Activated B cell treated with CpG ODN at 0.5 μM for 24 hours (primary cell): ENCODE results near the gene CSF1R. TPM values are rescaled to one million over a fixed set of nuclear protein-coding genes. Genes with fewer than 3 reads are reported as not detected.

Experiments
- ATAC-seq: fragments of 200-7000 bp; cut with Tn5 transposase; one replicate; pipeline ENCODE4 v1.10.0; 2021; ENCODE audit warnings: low read depth, mild to moderate bottlenecking, moderate library complexity
- CTCF ChIA-PET: fragments of 350-600 bp; sonication (Branson Sonifier 250); formaldehyde crosslinking; loops from one replicate; lab custom pipeline; 2021; ENCODE audit warnings: antibody characterized with exemption; lab: Charles Lee
- POLR2A ChIA-PET: fragments of 350-600 bp; sonication (Branson Sonifier 250); formaldehyde crosslinking; loops from one replicate; lab custom pipeline; 2021; ENCODE audit warnings: antibody characterized with exemption; lab: Charles Lee
- DNase-seq: peaks from one replicate; pipeline ENCODE4 v3.0.0; 2022
- H3K27ac Mint-ChIP-seq: one replicate; pipeline ENCODE4 v1.8.0; 2020; ENCODE audit warnings: mixed read lengths
- H3K27me3 Mint-ChIP-seq: one replicate; pipeline ENCODE4 v1.8.0; 2021; ENCODE audit warnings: mixed read lengths
- H3K36me3 Mint-ChIP-seq: one replicate; pipeline ENCODE4 v1.8.0; 2021; ENCODE audit warnings: low read depth, mixed read lengths
- H3K4me1 Mint-ChIP-seq: one replicate; pipeline ENCODE4 v1.8.0; 2021; ENCODE audit warnings: mixed read lengths
- H3K4me3 Mint-ChIP-seq: one replicate; pipeline ENCODE4 v1.8.0; 2020; ENCODE audit warnings: mild to moderate bottlenecking, mixed read lengths
- H3K9me3 Mint-ChIP-seq: one replicate; pipeline ENCODE4 v1.8.0; 2020; ENCODE audit warnings: mixed read lengths
- intact Hi-C: fragments of 100-400 bp; cut with micrococcal nuclease; formaldehyde crosslinking; loops from one replicate; pipeline ENCODE4 v1.15.1; 2024
- total RNA-seq: library from RNA; stranded (reverse); gene quantifications from 2 replicates; pipeline ENCODE4 v1.2.3, GENCODE V29; 2022
- TF ChIP-seq, protein P1 (sequence below): fragments of 200-600 bp; IDR thresholded peaks from one replicate; pipeline ENCODE4 v1.8.0; 2022; ENCODE audit warnings: antibody characterized with exemption, mild to moderate bottlenecking

The CSF1R gene
- 0.44 and 0.69 TPM in 2 replicates for total RNA-seq

DNA sequence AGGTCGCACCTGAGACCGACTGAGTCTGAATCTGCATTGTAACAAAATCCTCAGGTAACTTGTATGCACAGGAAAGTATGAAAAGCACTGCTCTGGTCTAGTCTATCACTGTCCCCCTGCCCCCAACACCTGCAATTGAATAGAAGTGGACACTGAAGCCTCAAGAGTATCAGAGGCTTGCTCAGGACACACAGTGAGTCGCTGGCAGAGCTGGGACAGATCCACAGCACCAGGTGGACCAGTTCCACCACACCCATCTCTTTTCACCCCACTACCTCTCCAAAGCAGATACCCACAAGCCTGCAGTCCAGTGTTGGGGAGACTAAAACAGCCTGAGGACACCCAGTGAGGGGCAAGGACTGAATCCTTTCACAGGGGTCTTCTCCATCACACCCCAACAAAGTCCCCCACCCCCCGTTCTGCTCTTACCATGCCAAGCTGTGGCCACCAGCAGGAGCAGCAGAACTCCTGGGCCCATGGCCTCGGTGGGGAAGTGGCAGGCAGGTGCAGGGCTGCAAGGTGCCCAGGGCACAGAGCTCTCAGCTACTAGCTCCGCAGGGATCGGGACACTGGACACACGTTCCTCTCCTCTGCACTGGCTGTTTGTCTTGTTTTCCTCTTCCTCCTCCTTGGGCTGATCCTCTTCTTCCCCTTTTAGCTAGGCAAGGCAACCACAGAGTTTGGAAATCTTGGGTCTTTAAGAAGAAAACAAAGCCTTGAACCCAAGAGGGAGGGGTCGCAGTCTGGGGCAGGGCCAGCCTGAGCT, at the start of gene CSF1R:
CSF1R (minus strand) TSS at position 605 of the 766 bp plus-strand sequence; CDS start at position 478, 127 bp downstream.
- TF ChIP-seq, protein P1, sequence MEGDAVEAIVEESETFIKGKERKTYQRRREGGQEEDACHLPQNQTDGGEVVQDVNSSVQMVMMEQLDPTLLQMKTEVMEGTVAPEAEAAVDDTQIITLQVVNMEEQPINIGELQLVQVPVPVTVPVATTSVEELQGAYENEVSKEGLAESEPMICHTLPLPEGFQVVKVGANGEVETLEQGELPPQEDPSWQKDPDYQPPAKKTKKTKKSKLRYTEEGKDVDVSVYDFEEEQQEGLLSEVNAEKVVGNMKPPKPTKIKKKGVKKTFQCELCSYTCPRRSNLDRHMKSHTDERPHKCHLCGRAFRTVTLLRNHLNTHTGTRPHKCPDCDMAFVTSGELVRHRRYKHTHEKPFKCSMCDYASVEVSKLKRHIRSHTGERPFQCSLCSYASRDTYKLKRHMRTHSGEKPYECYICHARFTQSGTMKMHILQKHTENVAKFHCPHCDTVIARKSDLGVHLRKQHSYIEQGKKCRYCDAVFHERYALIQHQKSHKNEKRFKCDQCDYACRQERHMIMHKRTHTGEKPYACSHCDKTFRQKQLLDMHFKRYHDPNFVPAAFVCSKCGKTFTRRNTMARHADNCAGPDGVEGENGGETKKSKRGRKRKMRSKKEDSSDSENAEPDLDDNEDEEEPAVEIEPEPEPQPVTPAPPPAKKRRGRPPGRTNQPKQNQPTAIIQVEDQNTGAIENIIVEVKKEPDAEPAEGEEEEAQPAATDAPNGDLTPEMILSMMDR = no peak
- Mint-ChIP-seq H3K27ac (no peak within 1 kb of the TSS), H3K9me3 (no peaks in the 10 kb centered on the region), H3K36me3 (no peaks in the 10 kb centered on the region), H3K4me1 (peaks cover 32% of the 10 kb centered on the region), H3K27me3 (peaks cover 6% of the 10 kb centered on the region), H3K4me3 (no peak within 1 kb of the TSS)
- ChIA-PET POLR2A (no interaction called here), CTCF (no interaction called here)
- DNase-seq (no peak), ATAC-seq (no peak)
- intact Hi-C loops = no loop called here

DNA sequence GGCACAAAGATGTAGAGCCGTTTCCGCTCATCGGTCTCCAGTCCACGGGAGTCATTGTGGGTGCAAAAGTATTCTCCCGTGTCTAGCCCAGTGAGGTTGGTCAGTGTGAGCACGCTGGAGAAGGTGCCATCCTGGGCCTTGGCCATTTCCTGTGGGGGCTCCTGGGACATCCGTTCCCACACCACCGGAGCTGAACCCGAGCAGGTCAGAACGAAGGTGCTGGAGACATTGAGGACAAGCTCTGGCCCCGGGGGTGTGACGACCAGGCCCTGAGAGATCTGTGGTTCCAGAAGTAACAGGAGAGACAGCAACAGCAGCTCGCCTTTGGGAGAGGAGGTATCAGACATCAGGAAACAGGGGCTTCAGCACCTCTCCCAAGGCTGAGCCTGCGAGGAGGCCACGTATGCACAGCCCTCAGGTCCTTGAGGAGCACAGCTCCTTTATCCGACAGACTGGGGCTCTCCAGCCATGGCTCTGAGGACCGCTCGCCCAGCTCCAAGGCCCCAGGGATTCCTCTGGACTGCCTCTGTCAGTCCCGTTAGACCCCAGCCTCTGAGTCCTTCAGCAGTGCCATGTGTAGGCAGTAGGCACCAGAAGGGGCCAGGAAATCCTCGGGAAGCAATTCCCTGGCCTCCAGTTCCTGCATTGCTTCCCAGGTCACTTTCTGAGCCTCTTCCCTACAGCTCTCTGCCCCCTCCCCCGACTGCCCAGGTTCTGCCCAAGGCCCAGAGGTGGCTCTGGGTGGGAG, 49.4 kb upstream of the CSF1R start:
- Mint-ChIP-seq H3K27me3 (peaks cover 2% of the 10 kb centered on the region), H3K27ac (no peak overlapping the region)

DNA sequence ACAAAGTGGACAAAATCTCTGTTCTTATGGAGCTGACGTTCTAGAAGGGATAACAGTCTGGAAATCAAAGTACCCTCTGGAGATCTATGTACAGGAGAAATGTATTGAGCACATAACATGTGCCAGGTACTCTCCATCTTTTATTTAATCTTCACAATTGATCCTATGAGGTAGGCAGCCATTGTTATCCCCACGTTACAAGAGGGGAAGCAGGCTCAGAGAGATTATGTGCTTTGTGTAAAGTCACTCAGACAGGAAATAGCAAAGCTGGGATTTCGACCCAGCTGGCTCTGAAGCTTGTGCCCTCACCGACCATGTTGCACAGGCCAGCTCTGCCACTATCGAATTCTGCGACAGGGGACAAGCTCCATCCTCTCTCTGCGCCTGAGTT, 47.8 kb upstream of the CSF1R start:
- ATAC-seq = no peak
- ChIA-PET CTCF (no interaction called here), POLR2A (no interaction called here)
- intact Hi-C loops = loop anchor here (10.0 kb wide), 1 partner anchor 299 kb away; no protein-coding TSS in a partner anchor
- DNase-seq = no peak
- peaks cover 2% of the 10 kb centered on the region for H3K27me3 Mint-ChIP-seq
- no peaks in the 10 kb centered on the region for H3K4me1 Mint-ChIP-seq
- TF ChIP-seq, protein P1 = no peak
- H3K27ac Mint-ChIP-seq = no peak overlapping the region
- H3K4me3 Mint-ChIP-seq = no peak overlapping the region
- H3K36me3 Mint-ChIP-seq = no peaks in the 10 kb centered on the region
- H3K9me3 Mint-ChIP-seq = no peaks in the 10 kb centered on the region

More for the DNA sequence above, 49.4 kb upstream of the CSF1R start:
- DNase-seq (no peak), ATAC-seq (no peak)
- intact Hi-C loops = loop anchor here (10.0 kb wide), 1 partner anchor 301 kb away; no protein-coding TSS in a partner anchor
- Mint-ChIP-seq H3K4me1 (no peaks in the 10 kb centered on the region), H3K36me3 (no peaks in the 10 kb centered on the region), H3K9me3 (no peaks in the 10 kb centered on the region), H3K4me3 (no peak overlapping the region)
- ChIA-PET CTCF (no interaction called here), POLR2A (no interaction called here)
- TF ChIP-seq, protein P1 = no peak

DNA sequence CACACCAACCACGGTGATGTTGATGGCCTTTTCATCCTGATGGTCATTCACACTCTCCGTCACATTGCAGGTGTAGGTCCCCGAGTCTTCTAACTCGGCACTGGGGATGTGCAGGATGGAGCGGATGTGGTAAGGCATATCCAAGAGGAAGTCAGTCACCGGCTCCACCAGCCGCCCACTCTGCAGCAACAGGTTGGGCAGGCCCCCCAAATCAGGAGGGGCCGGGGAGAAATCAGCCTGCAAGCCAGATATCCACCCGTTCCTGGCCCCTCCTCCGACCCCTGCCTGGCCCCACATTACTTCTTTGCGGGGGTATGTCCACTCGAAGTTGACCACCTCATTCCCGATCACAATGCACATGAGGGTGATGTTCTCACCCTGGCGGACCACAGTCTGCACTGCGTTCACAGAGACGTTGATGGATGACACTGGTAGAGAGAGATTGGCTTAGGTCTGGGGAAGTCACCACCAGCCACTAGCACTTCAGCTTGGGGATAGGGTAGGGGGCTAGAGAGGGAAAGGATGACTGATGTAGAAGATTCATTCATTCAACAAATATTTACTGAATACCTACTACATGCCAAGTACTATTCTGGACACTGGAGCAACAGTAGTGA, 47.3 kb upstream of the CSF1R start:
- Mint-ChIP-seq H3K36me3 (no peaks in the 10 kb centered on the region), H3K27ac (no peak overlapping the region), H3K4me1 (no peaks in the 10 kb centered on the region), H3K9me3 (no peaks in the 10 kb centered on the region), H3K4me3 (no peak overlapping the region), H3K27me3 (peaks cover 2% of the 10 kb centered on the region)
- CTCF ChIA-PET = no interaction called here
- no peak for ATAC-seq
- POLR2A ChIA-PET = no interaction called here
- intact Hi-C loops = loop anchor here (10.0 kb wide), 1 partner anchor 299 kb away; no protein-coding TSS in a partner anchor
- TF ChIP-seq, protein P1 = no peak
- no peak for DNase-seq

DNA sequence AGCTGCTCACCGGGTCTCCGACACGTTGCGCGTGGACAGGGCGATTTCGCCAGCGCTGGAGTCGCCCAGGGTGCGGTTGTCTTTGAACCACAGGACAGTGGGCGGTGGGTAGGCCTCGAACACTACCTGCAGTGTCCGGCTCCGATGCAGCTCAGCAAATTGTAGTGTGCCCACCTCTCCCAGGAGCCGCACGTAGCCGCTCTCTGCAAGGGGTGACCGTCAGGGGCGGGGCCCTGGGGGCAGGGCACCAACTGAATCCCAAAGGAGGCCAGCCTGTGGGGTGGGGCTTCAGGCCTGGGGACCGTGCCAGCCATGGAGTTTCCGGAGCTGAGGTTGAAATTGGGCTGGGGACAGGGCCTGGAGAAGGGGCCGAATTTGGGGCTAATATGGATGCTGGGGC, 46.4 kb upstream of the CSF1R start:
- ChIA-PET POLR2A (no interaction called here), CTCF (no interaction called here)
- no peak for ATAC-seq

More for the DNA sequence above, 46.4 kb upstream of the CSF1R start:
- TF ChIP-seq, protein P1 = no peak
- Mint-ChIP-seq H3K27ac (no peak overlapping the region), H3K36me3 (no peaks in the 10 kb centered on the region), H3K4me3 (no peak overlapping the region), H3K4me1 (no peaks in the 10 kb centered on the region), H3K27me3 (peaks cover 2% of the 10 kb centered on the region), H3K9me3 (no peaks in the 10 kb centered on the region)
- no peak for DNase-seq
- intact Hi-C loops = loop anchor here (10.0 kb wide), 1 partner anchor 298 kb away; no protein-coding TSS in a partner anchor
